DMS114 treated with DMSO at 0.1 percent for 48 hours (cell line): Measurements from ENCODE around the gene LTBP2.

Experiments used
- DNase-seq: peaks from one replicate; lab custom pipeline; 2025; ENCODE audit not compliant: unreplicated experiment; lab: John Stamatoyannopoulos, UW

LTBP2 gene

GRCh38 chr14:74614508-74615495, 2.8 kb upstream of the LTBP2 start:
- no peak for DNase-seq

GRCh38 chr14:74613211-74613914, 1.3 kb upstream of the LTBP2 start:
- DNase-seq, result no peak

- DNase-seq, result peak; percentile 62
These were observed 449 bp upstream of the LTBP2 start for GRCh38 chr14:74612350-74613021.

GRCh38 chr14:74610866-74611649, 979 bp downstream of the LTBP2 start:
- no peak for DNase-seq

GRCh38 chr14:74610199-74610865, 1.7 kb downstream of the LTBP2 start:
- no peak for DNase-seq

GRCh38 chr14:74609721-74610120, 2.3 kb downstream of the LTBP2 start:
- no peak for DNase-seq

GRCh38 chr14:74608959-74609611, 3.0 kb downstream of the LTBP2 start:
- peak; percentile 68 for DNase-seq

GRCh38 chr14:74606727-74607126, 5.3 kb downstream of the LTBP2 start:
- no peak for DNase-seq

GRCh38 chr14:74605531-74606223, 6.4 kb downstream of the LTBP2 start:
- no peak for DNase-seq

- DNase-seq, result no peak
These were observed 7.1 kb downstream of the LTBP2 start for GRCh38 chr14:74604911-74605310.

- DNase-seq, result no peak
These were observed 7.9 kb downstream of the LTBP2 start for GRCh38 chr14:74604157-74604556.

GRCh38 chr14:74601982-74602381, 10.1 kb downstream of the LTBP2 start:
- DNase-seq, result no peak

- no peak for DNase-seq
These were observed 12.1 kb downstream of the LTBP2 start for GRCh38 chr14:74599946-74600345.

GRCh38 chr14:74599321-74599761, 12.7 kb downstream of the LTBP2 start:
- DNase-seq, result no peak

GRCh38 chr14:74596741-74597450, 15.1 kb downstream of the LTBP2 start:
- DNase-seq, result no peak

- no peak for DNase-seq
These were observed 16.9 kb downstream of the LTBP2 start for GRCh38 chr14:74595006-74595735.

GRCh38 chr14:74594606-74595005, 17.4 kb downstream of the LTBP2 start:
- DNase-seq, result no peak

GRCh38 chr14:74594029-74594428, 18.0 kb downstream of the LTBP2 start:
- DNase-seq, result no peak
